NCI-H524 treated with DMSO at 0.1 percent for 48 hours (cell line): ENCODE measurements around the gene PRMT5.

ENCODE experiments used
- DNase-seq: peaks from one replicate; lab custom pipeline; 2025; lab: John Stamatoyannopoulos, UW

The PRMT5 gene

GRCh38 chr14:22875003-22875747, 54.0 kb downstream of the PRMT5 start:
- DNase-seq, result no peak

GRCh38 chr14:22872833-22873520, 56.2 kb downstream of the PRMT5 start:
- DNase-seq, result no peak

GRCh38 chr14:22872033-22872832, 56.9 kb downstream of the PRMT5 start:
- peak; percentile 54 for DNase-seq

- peak; percentile 49 for DNase-seq
Measured at GRCh38 chr14:22871224-22872032, 57.7 kb downstream of the PRMT5 start, which contains the start of gene LRP10. TSS of gene LRP10 (plus strand) at chr14:22871740. CDS start at chr14:22872304, 564 bp downstream.

GRCh38 chr14:22870811-22871223, 58.4 kb downstream of the PRMT5 start:
- DNase-seq, result no peak
